Tibial nerve (tissue), 4 donors: ENCODE data around the gene FBXL7.

Experiments used
- EP300 ChIP-seq, 2 donors: sonication (generic); formaldehyde crosslinking; IDR thresholded peaks; one replicate each; pipeline ENCODE4 v1.6.1; 2017; ENCODE audit warnings: antibody characterized with exemption in 2 of 2, mild to moderate bottlenecking in 1 of 2
- POLR2A ChIP-seq, 2 donors: fragments of 450-650 bp; IDR thresholded peaks; one replicate each; pipeline ENCODE4 v1.6.1; 2017; ENCODE audit warnings: antibody characterized with exemption in 2 of 2, mild to moderate bottlenecking in 2 of 2, moderate library complexity in 2 of 2
- TF ChIP-seq, protein P1 (sequence below), 5 experiments: fragments of 200-600 bp in 3 of 5; fragments of 450-650 bp in 2 of 5; sonication (generic) in 3 of 5; IDR thresholded peaks; one replicate each; pipeline ENCODE4 v1.5.1; 2016 to 2019; ENCODE audit warnings: antibody characterized with exemption in 5 of 5, mild to moderate bottlenecking in 3 of 5, moderate library complexity in 2 of 5

DNA sequence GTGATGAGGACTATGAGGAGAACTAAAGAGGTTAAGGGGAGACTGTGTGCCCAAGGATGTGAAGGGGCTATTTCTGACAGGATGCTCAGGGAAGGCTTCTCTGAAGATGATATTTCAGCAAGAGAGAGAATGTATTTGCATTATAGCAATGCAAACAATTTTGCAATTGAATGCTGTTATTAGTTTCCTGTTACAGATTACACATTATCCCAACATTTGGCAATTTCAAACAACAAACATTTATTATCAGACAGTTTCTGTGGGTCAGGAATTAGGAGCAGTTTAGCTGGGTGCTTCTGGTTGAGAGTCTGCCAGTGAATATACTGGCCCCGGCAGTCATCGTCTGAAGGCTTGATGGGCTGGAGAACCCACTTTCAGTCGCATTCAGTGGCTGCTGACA lies 451.6 kb downstream of the FBXL7 start:
- TF ChIP-seq, protein P1, sequence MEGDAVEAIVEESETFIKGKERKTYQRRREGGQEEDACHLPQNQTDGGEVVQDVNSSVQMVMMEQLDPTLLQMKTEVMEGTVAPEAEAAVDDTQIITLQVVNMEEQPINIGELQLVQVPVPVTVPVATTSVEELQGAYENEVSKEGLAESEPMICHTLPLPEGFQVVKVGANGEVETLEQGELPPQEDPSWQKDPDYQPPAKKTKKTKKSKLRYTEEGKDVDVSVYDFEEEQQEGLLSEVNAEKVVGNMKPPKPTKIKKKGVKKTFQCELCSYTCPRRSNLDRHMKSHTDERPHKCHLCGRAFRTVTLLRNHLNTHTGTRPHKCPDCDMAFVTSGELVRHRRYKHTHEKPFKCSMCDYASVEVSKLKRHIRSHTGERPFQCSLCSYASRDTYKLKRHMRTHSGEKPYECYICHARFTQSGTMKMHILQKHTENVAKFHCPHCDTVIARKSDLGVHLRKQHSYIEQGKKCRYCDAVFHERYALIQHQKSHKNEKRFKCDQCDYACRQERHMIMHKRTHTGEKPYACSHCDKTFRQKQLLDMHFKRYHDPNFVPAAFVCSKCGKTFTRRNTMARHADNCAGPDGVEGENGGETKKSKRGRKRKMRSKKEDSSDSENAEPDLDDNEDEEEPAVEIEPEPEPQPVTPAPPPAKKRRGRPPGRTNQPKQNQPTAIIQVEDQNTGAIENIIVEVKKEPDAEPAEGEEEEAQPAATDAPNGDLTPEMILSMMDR (IDR thresholded peaks at IDR 0.05) = no peak
- no peak for TF ChIP-seq EP300 (IDR thresholded peaks at IDR 0.05)
- no peak for TF ChIP-seq POLR2A (IDR thresholded peaks at IDR 0.05)
